ENCODE results near the gene FBXL17.
A peak's percentile ranks its signal among the peaks of the same experiment; 100 is the strongest.

The FBXL17 gene

DNA sequence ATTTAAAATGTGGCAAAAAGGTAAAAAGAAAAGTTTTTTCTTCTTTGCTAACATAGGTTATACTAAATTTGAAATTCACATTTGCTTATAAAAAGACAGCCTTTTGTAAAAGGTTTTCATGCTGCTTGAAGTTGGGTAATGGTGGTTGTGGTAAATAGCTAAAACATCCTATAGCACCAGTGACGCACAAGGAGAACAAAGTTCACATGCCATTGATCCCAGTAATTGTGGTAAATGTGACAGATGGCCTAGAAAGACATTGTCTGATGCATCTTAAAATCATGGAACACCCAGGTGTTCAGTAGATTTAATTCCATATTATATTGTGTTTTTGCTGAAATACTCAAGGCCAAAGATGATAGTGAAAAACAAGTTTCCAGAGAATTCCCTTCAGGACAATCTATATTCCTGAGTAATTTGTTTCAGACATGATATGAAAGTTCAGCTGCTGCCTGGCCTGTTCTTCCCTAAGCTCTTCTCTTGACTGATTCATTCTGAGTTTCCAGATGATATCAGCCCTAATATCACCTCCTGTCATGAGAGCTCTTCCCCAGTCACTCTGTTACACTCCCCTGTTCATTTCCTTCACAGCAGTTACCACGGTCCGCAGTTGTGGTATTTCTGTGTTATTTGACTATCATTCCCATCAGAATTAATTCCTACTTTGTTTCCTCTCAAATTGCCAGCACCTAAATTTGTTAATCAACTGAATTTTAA lies 4.6 kb upstream of the FBXL17 start:
- no peaks in the 10 kb centered on the region for H3K4me1 ChIP-seq
- H3K36me3 ChIP-seq, result no peaks in the 10 kb centered on the region
- H3K4me3 ChIP-seq (ENCODE audit: low read depth, low read length), result no peak overlapping the region
- no peaks in the 10 kb centered on the region for H3K9me3 ChIP-seq
- DNase-seq, result no peak
- no peaks in the 10 kb centered on the region for H3K27me3 ChIP-seq
- TF ChIP-seq, protein P1, sequence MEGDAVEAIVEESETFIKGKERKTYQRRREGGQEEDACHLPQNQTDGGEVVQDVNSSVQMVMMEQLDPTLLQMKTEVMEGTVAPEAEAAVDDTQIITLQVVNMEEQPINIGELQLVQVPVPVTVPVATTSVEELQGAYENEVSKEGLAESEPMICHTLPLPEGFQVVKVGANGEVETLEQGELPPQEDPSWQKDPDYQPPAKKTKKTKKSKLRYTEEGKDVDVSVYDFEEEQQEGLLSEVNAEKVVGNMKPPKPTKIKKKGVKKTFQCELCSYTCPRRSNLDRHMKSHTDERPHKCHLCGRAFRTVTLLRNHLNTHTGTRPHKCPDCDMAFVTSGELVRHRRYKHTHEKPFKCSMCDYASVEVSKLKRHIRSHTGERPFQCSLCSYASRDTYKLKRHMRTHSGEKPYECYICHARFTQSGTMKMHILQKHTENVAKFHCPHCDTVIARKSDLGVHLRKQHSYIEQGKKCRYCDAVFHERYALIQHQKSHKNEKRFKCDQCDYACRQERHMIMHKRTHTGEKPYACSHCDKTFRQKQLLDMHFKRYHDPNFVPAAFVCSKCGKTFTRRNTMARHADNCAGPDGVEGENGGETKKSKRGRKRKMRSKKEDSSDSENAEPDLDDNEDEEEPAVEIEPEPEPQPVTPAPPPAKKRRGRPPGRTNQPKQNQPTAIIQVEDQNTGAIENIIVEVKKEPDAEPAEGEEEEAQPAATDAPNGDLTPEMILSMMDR (IDR thresholded peaks at IDR 0.05; ENCODE audit: low read depth, low read length), result no peak

DNA sequence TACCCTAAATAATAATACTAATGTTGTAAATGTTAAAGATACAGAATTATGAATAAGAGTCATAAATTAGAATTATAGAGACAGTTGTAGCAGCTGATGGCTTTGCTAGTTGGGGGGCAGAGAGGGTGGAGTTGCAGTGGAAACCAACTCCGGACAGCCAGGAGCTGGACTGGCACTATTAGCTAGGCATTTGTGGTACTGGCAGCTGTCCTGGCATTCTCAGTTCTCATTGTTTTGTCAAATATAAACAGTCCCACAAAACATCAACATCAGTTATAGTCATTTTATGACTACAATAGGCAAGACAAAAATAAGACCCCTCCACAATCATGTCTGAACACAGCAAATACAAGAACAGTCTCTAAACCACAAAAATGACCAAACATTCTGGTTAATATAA lies 2.8 kb upstream of the FBXL17 start:
- no peaks in the 10 kb centered on the region for H3K27me3 ChIP-seq
- TF ChIP-seq, protein P1 (IDR thresholded peaks at IDR 0.05; ENCODE audit: low read depth, low read length), result no peak
- no peaks in the 10 kb centered on the region; the same call in 1 of the 2 replicates for H3K4me1 ChIP-seq
- H3K36me3 ChIP-seq, result no peaks in the 10 kb centered on the region
- no peak for DNase-seq
- no peak overlapping the region for H3K4me3 ChIP-seq (ENCODE audit: low read depth, low read length)
- no peaks in the 10 kb centered on the region for H3K9me3 ChIP-seq

DNA sequence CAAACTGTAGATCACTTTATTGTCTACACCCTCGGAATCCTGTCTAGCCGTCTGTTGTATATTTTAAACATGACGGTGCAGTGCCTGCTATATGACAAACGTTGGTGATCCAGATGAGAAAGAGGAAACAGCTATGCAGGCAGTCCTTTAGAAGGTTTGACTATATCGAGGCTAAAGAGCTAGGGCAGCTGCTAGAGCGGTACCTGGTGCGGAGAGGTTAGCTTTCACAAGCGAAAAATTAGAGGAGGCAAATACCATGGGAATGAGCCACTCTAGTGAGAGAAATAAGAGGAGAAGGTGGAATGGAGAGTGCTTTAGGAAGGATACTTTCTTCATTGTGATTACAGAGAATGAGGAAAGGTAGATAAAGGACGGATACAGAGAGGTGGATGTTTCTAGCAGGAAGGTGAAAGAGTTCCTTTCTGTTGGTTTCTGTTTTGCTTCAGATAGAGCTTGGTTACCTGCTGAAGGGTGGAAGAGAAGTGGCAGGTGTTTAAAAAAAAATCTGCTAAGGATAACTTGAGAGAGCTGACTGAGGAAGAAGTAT lies 959 bp upstream of the FBXL17 start:
- no peaks in the 10 kb centered on the region; the same call in 1 of the 2 replicates for H3K4me1 ChIP-seq
- H3K4me3 ChIP-seq (ENCODE audit: low read depth, low read length), result peak overlapping the region; percentile 78
- no peaks in the 10 kb centered on the region for H3K27me3 ChIP-seq
- H3K36me3 ChIP-seq, result no peaks in the 10 kb centered on the region
- DNase-seq, result no peak
- H3K9me3 ChIP-seq, result no peaks in the 10 kb centered on the region
- TF ChIP-seq, protein P1 (IDR thresholded peaks at IDR 0.05; ENCODE audit: low read depth, low read length), result no peak

DNA sequence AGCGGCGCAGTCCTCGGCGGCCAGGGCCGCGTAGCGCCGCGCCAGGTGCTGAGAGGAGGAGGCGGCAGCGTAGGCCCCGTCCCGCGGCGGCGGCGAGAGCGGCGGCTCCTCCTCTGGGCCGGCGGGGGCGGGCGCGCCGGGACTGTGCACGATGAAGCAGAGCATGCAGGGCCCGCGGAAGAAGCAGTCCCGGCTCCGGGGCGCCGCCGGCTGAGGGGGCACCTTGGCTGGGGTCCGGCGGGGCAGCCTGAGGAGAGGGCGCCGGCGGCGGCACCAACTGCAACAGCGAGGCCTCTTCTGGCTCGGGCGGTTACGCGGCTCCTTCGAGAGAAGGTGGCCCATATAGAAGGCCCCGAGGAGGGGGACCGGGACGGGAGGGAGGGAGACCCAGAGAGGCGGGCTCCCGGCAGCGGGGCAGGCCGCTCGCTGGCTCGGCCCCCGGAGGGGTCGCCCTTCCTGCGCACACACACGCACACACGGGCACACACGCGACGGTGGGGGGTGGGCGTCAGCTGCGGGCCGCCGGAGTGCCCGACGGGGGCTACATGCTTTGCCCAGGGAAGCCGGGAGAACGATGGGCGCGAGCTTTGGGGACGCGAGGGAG lies 446 bp downstream of the FBXL17 start:
- Histone ChIP-seq H3K4me3 (ENCODE audit: low read depth, low read length) (peak overlapping the region; percentile 78), H3K36me3 (no peaks in the 10 kb centered on the region; the same call in 1 of the 2 replicates), H3K9me3 (no peaks in the 10 kb centered on the region), H3K4me1 (no peaks in the 10 kb centered on the region; the same call in 1 of the 2 replicates), H3K27me3 (no peaks in the 10 kb centered on the region)
- TF ChIP-seq, protein P1 (IDR thresholded peaks at IDR 0.05; ENCODE audit: low read depth, low read length), result no peak
- DNase-seq, result peak; percentile 75

DNA sequence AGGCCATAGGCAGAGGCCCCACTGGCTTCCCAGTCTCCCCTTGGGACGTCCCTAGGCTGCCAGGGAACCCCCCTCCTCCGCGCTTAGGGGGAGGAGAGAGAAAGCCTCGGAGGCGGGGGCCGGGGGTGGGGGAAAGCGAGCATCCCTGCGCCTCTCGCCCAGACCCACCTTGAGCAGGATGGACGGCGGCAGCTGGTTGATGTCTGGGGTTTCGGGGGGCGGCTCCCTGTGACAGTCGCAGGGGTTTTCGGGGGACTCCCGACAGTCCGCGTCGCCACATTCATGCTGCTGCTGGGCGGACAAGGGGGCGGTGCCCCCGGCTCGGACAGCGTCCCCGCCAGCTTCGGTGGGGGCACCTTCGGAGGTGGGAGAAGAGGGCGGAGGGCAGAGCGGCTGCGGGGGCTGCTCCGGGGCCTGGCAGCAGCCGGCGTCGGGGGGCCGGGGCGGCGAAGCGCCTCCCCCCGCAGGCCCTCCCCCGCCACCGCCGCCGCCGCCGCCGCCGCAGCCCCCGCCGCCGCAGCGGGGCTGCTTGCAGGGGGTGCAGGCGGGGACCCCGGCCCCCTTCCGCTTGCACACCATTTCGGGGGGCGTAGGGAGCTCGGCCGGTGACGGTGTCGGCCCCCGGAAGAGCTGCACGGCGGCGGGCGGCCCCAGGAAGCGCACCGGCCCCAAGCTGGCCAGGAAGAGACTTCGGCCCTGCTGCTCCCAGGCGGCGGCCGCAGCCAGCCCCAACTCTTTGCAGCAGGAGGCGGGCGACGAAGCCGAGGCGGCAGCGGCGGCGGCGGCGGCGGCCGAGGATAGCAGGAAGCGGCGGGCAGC lies 1.2 kb downstream of the FBXL17 start:
- TF ChIP-seq, protein P1 (IDR thresholded peaks at IDR 0.05; ENCODE audit: low read depth, low read length), result no peak
- Histone ChIP-seq H3K9me3 (no peaks in the 10 kb centered on the region), H3K4me1 (no peaks in the 10 kb centered on the region; the same call in 1 of the 2 replicates), H3K27me3 (no peaks in the 10 kb centered on the region), H3K36me3 (no peaks in the 10 kb centered on the region; the same call in 1 of the 2 replicates), H3K4me3 (ENCODE audit: low read depth, low read length) (peak overlapping the region; percentile 78)
- peak; percentile 50 for DNase-seq
